NCI-H69 (cell line): ENCODE data around the gene KRT26.

Experiments
- DNase-seq: peaks from one replicate; lab custom pipeline; 2025; lab: John Stamatoyannopoulos, UW

Gene KRT26

GRCh38 chr17:40727447-40728231 is 44.4 kb downstream of the KRT26 start:
- no peak for DNase-seq

GRCh38 chr17:40726919-40727318 is 45.1 kb downstream of the KRT26 start:
- peak; percentile 2 for DNase-seq

- DNase-seq, result no peak
Measured at GRCh38 chr17:40724656-40725055, 47.3 kb downstream of the KRT26 start.

DNA sequence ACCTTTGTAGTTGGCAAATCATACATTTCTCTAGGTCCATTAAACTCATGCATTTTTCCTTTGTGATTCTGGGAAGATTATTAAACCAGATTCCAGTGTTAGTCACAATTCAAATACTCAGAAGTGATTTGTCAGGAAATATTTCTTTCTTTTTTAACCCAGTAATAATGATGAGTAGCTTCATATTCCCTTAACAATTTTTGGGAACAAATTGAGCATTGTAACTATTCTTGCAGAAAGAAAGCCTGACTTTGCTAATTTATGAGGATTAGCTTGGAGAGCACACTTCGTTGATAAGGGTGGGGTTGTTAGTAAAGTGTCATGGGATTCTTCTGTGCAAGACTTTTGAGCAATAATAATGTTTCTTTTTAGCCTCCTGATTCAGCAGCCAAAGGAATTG is 49.8 kb downstream of the KRT26 start:
- DNase-seq, result no peak

DNA sequence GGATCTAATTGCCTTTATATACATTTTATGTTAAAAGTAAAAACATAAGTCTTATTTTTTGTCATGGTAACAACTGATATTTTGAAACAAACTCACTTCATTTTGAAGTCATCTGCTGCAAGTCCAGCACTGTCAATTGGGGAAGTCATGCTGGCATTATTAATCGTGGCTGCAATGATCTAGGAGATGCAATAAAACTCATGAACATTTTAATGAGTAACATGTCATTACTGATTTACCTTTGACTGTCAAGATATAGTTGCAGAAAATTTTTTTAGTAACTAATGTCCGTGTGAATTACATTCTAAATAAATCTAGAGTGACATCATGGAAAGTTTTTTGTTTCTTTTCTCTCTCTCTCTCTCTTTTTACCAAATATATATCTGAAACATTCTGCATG is 51.1 kb downstream of the KRT26 start:
- DNase-seq, result no peak

- DNase-seq, result no peak
Measured at GRCh38 chr17:40718930-40719329, 53.1 kb downstream of the KRT26 start.

- DNase-seq, result no peak
Measured at GRCh38 chr17:40717776-40718175, 54.2 kb downstream of the KRT26 start.
